Measurements from ENCODE around the gene LBX2. TPM values are rescaled to one million over a fixed set of nuclear protein-coding genes. Genes with fewer than 3 reads are reported as not detected.
A peak's percentile ranks its signal among the peaks of the same experiment; 100 is the strongest.

Gene LBX2
- total RNA-seq: 1 to 10 TPM in 1 of 4 donors, under 1 TPM in 3; 0.32 to 1.7 (median 0.84) TPM

GRCh38 chr2:74499267-74499939, at the start of gene LBX2:
Gene LBX2 (minus strand): TSS chr2:74499603. CDS start chr2:74499537, 66 bp downstream.
- Histone ChIP-seq H3K9me3 (no peaks in the 10 kb centered on the region), H3K4me3 (peak within 1 kb of the TSS; percentile 17 to 40 (median 38)), H3K27me3 (peaks cover 0 to 73% (median 51%) of the 10 kb centered on the region in 4 donors), H3K4me1 (peaks cover 35 to 53% (median 49%) of the 10 kb centered on the region in 4 donors), H3K36me3 (peaks cover 0 to 4% (median 2%) of the 10 kb centered on the region in 4 donors), H3K27ac (replicated peaks in 1 of 4) (no peak within 1 kb of the TSS)
- DNase-seq (ENCODE audit: extremely low spot score): no peak
- WGBS: 2% methylated on average over 44 of the region's 65 CpGs
- intact Hi-C loops (cut with DNase I): no loop called here
- TF ChIP-seq POLR2A (IDR thresholded peaks at IDR 0.05; ENCODE audit: low read depth) (no peak), POLR2AphosphoS5 (IDR thresholded peaks at IDR 0.05) (no peak), CTCF (IDR thresholded peaks at IDR 0.05) (no peak), EP300 (IDR thresholded peaks at IDR 0.05) (no peak)

GRCh38 chr2:74548285-74548899, 49.0 kb upstream of the LBX2 start:
- 16% methylated on average over 25 of the region's 26 CpGs for WGBS
- intact Hi-C loops (cut with DNase I): no loop called here
- H3K27ac ChIP-seq (replicated peaks in 1 of 4): peak overlapping the region; percentile 77 to 84 (median 78)

GRCh38 chr2:74546004-74546403, 46.6 kb upstream of the LBX2 start:
- intact Hi-C loops (cut with DNase I): no loop called here
- H3K27me3 ChIP-seq: no peaks in the 10 kb centered on the region
- H3K36me3 ChIP-seq: no peaks in the 10 kb centered on the region
- WGBS: 94% methylated on average over 3 of the region's 3 CpGs
- peaks cover 11 to 25% (median 22%) of the 10 kb centered on the region in 4 donors for H3K4me1 ChIP-seq
- DNase-seq (ENCODE audit: extremely low spot score): no peak
- no peak overlapping the region for H3K27ac ChIP-seq (replicated peaks in 1 of 4)
- no peak overlapping the region for H3K4me3 ChIP-seq
- no peak for TF ChIP-seq EP300 (IDR thresholded peaks at IDR 0.05)
- TF ChIP-seq POLR2A (IDR thresholded peaks at IDR 0.05; ENCODE audit: low read depth): no peak
- no peak for TF ChIP-seq POLR2AphosphoS5 (IDR thresholded peaks at IDR 0.05)
- TF ChIP-seq CTCF (IDR thresholded peaks at IDR 0.05): no peak
- H3K9me3 ChIP-seq: no peaks in the 10 kb centered on the region

More at GRCh38 chr2:74548285-74548899, 49.0 kb upstream of the LBX2 start:
- Histone ChIP-seq H3K27me3 (no peaks in the 10 kb centered on the region), H3K4me3 (peak overlapping the region; percentile 64 to 68 (median 66)), H3K9me3 (no peaks in the 10 kb centered on the region), H3K36me3 (no peaks in the 10 kb centered on the region), H3K4me1 (peaks cover 11 to 38% (median 31%) of the 10 kb centered on the region in 4 donors)
- no peak for TF ChIP-seq POLR2AphosphoS5 (IDR thresholded peaks at IDR 0.05)
- TF ChIP-seq EP300 (IDR thresholded peaks at IDR 0.05): no peak
- no peak for TF ChIP-seq POLR2A (IDR thresholded peaks at IDR 0.05; ENCODE audit: low read depth)
- TF ChIP-seq CTCF (IDR thresholded peaks at IDR 0.05): no peak
- DNase-seq (ENCODE audit: extremely low spot score): no peak

GRCh38 chr2:74544634-74545033, 45.2 kb upstream of the LBX2 start:
- no peak for TF ChIP-seq POLR2A (IDR thresholded peaks at IDR 0.05; ENCODE audit: low read depth)
- TF ChIP-seq EP300 (IDR thresholded peaks at IDR 0.05): no peak
- TF ChIP-seq POLR2AphosphoS5 (IDR thresholded peaks at IDR 0.05): no peak
- no peak for TF ChIP-seq CTCF (IDR thresholded peaks at IDR 0.05)
- intact Hi-C loops (cut with DNase I): no loop called here
- H3K4me3 ChIP-seq: no peak overlapping the region
- no peak for DNase-seq (ENCODE audit: extremely low spot score)
- peaks cover 10 to 28% (median 17%) of the 10 kb centered on the region in 4 donors for H3K4me1 ChIP-seq
- H3K36me3 ChIP-seq: no peaks in the 10 kb centered on the region
- no peaks in the 10 kb centered on the region for H3K9me3 ChIP-seq
- 87% methylated on average over 3 of the region's 3 CpGs for WGBS
- no peaks in the 10 kb centered on the region for H3K27me3 ChIP-seq
- H3K27ac ChIP-seq (replicated peaks in 1 of 4): no peak overlapping the region

Measured in esophagus muscularis mucosa (tissue), 4 donors.